GM12878 (cell line): Measurements from ENCODE around the gene HCCS. TPM values are rescaled to one million over a fixed set of nuclear protein-coding genes. Genes with fewer than 3 reads are reported as not detected.

Experiments used
- ATAC-seq: fragments of 200-7000 bp; cut with Tn5 transposase; 3 replicates; pipeline ENCODE4 v1.9.1; 2020; ENCODE audit warnings: mild to moderate bottlenecking, moderate library complexity
- BruUV-seq: library from RNA; stranded (reverse); fragments of 400-500 nt; replicated peaks from 2 replicates; lab custom pipeline; 2021; lab: Mats Ljungman, UMichigan
- CTCF ChIA-PET: fragments of 300-600 bp; sonication (Branson Sonifier 250); formaldehyde crosslinking; extraction: SDS; loops from one replicate; lab custom pipeline; 2021; ENCODE audit warnings: inconsistent platforms; lab: Yijun Ruan, JAX
- POLR2A ChIA-PET: fragments of 350-600 bp; formaldehyde crosslinking; extraction: SDS; loops from one replicate; lab custom pipeline; 2021; ENCODE audit warnings: inconsistent platforms; lab: Charles Lee
- RAD21 ChIA-PET: fragments of 300-600 bp; sonication (Branson Sonifier 250); formaldehyde crosslinking; loops from one replicate; lab custom pipeline; 2023; ENCODE audit warnings: antibody characterized with exemption; ENCODE audit not compliant: unreplicated experiment; lab: Charles Lee
- SMC1A ChIA-PET: fragments of 300-600 bp; sonication (Branson Sonifier 250); formaldehyde crosslinking; loops from one replicate; lab custom pipeline; 2023; ENCODE audit not compliant: unreplicated experiment, uncharacterized antibody; lab: Charles Lee
- DNase-seq: peaks from one replicate; pipeline ENCODE4 v3.0.0-alpha.2; 2011; ENCODE audit warnings: low read depth, low spot score
- FAIRE-seq: peaks from 3 replicates; lab custom pipeline; 2011; peaks lifted over from hg19 to GRCh38; lab: Jason Lieb, UNC
- H2AFZ ChIP-seq: 2 replicates; pipeline ENCODE4 v1.6.0; 2011; ENCODE audit warnings: low read depth, low read length, control low read depth; ENCODE audit not compliant: control insufficient read depth
- H3K27ac ChIP-seq: 2 replicates; pipeline ENCODE4 v1.5.1; 2011; ENCODE audit warnings: control low read depth; ENCODE audit not compliant: control insufficient read depth, insufficient read depth
- H3K27me3 ChIP-seq, 2 experiments: replicated peaks in 1 of 2; 2 replicates each; pipeline versions ENCODE4 v1.6.0 to v1.6.1; 2011; ENCODE audit warnings: low read length in 1 of 2; ENCODE audit not compliant: control insufficient read depth in 2 of 2, insufficient read depth in 2 of 2
- H3K36me3 ChIP-seq, 2 experiments: 2 replicates each; pipeline ENCODE4 v1.5.1; 2011; ENCODE audit warnings: low read length in 1 of 2; ENCODE audit not compliant: control insufficient read depth in 2 of 2, insufficient read depth in 2 of 2
- H3K4me1 ChIP-seq: 2 replicates; pipeline ENCODE4 v1.6.1; 2011; ENCODE audit warnings: mild to moderate bottlenecking, low read length, moderate library complexity, mixed read lengths; ENCODE audit not compliant: control insufficient read depth, insufficient read depth
- H3K4me2 ChIP-seq: 2 replicates; pipeline ENCODE4 v1.6.0; 2011; ENCODE audit warnings: control low read depth; ENCODE audit not compliant: control insufficient read depth, insufficient read depth
- H3K4me3 ChIP-seq: fragments of 200-600 bp; sonication (generic); 2 replicates; pipeline ENCODE4 v1.5.1; 2016
- H3K79me2 ChIP-seq: 2 replicates; pipeline ENCODE4 v1.6.0; 2011; ENCODE audit warnings: low read length; ENCODE audit not compliant: control insufficient read depth, insufficient read depth
- H3K9ac ChIP-seq: 2 replicates; pipeline ENCODE4 v1.8.0; 2011; ENCODE audit warnings: low read length, control low read depth, mixed read lengths; ENCODE audit not compliant: control insufficient read depth, insufficient read depth
- H3K9me3 ChIP-seq: replicated peaks from 3 replicates; pipeline ENCODE4 v1.5.1; 2011; ENCODE audit warnings: mild to moderate bottlenecking, low read length; ENCODE audit not compliant: control insufficient read depth, insufficient read depth
- H4K20me1 ChIP-seq: 2 replicates; pipeline ENCODE4 v1.6.0; 2011; ENCODE audit not compliant: control insufficient read depth, insufficient read depth
- ASH2L ChIP-seq: fragments of 300-600, 200-600 bp; sonication (generic); IDR thresholded peaks from 2 replicates; pipeline ENCODE4 v1.6.1; 2017; ENCODE audit warnings: low read depth, mild to moderate bottlenecking, borderline replicate concordance
- EP300 ChIP-seq, 2 experiments: fragments of 150-350 bp in 1 of 2; IDR thresholded peaks; 2 replicates each; pipeline ENCODE4 v1.6.1; 2011 to 2012; ENCODE audit warnings: low read depth in 2 of 2, low read length in 2 of 2, borderline replicate concordance in 1 of 2, improper control_type of control experiment in 1 of 2, inconsistent platforms in 1 of 2; ENCODE audit not compliant: control insufficient read depth in 1 of 2
- EZH2 ChIP-seq: IDR thresholded peaks from 2 replicates; pipeline ENCODE4 v1.6.1; 2012; ENCODE audit warnings: low read depth, mild to moderate bottlenecking, control low read depth, inconsistent platforms, low read length, borderline replicate concordance; ENCODE audit not compliant: control insufficient read depth
- FOXK2 ChIP-seq: fragments of 450-650 bp; IDR thresholded peaks from 2 replicates; pipeline ENCODE4 v1.6.1; 2017; ENCODE audit warnings: mild to moderate bottlenecking, moderate library complexity
- HDAC2 ChIP-seq: fragments of 200-600 bp; sonication (generic); IDR thresholded peaks from 2 replicates; pipeline ENCODE4 v1.6.1; 2017
- MEF2A ChIP-seq: IDR thresholded peaks from 2 replicates; pipeline ENCODE4 v1.6.1; 2011; ENCODE audit warnings: low read depth, mild to moderate bottlenecking, low read length, moderate library complexity; ENCODE audit not compliant: insufficient read depth
- NFYB ChIP-seq: IDR thresholded peaks from 2 replicates; pipeline ENCODE4 v1.6.1; 2011; ENCODE audit warnings: low read depth, mild to moderate bottlenecking, low read length, improper control_type of control experiment, moderate library complexity; ENCODE audit not compliant: insufficient read depth
- POLR2AphosphoS5 ChIP-seq: IDR thresholded peaks from 2 replicates; pipeline ENCODE4 v1.6.1; 2011; ENCODE audit warnings: mild to moderate bottlenecking, low read length, inconsistent platforms
- PRDM15 ChIP-seq: fragments of 450-650 bp; formaldehyde crosslinking; IDR thresholded peaks from 2 replicates; pipeline ENCODE4 v1.4.0; 2020; ENCODE audit warnings: mild to moderate bottlenecking, moderate library complexity
- RAD21 ChIP-seq: IDR thresholded peaks from 2 replicates; pipeline ENCODE4 v1.6.1; 2011; ENCODE audit warnings: mild to moderate bottlenecking, low read depth, low read length, moderate library complexity; ENCODE audit not compliant: insufficient read depth
- RELB ChIP-seq: fragments of 450-650 bp; IDR thresholded peaks from 2 replicates; pipeline ENCODE4 v1.6.1; 2017; ENCODE audit warnings: low read depth, mild to moderate bottlenecking, moderate library complexity
- ZBED1 ChIP-seq: IDR thresholded peaks from 2 replicates; pipeline ENCODE4 v1.6.1; 2016; ENCODE audit warnings: borderline replicate concordance
- ZNF217 ChIP-seq: fragments of 450-650 bp; IDR thresholded peaks from 2 replicates; pipeline ENCODE4 v1.6.1; 2017; ENCODE audit warnings: antibody characterized with exemption, mild to moderate bottlenecking
- WGBS: methylation state at CpG from one replicate; pipeline ENCODE4 v1.1.6; 2016; ENCODE audit warnings: low lambda C conversion rate; ENCODE audit not compliant: insufficient replicate concordance, insufficient coverage; ENCODE audit errors: missing lambda C conversion rate; 5-methylcytosine and 5-hydroxymethylcytosine counted together
- in situ Hi-C: fragments of 300-500 bp; cut with MboI; formaldehyde crosslinking; loops from 9 replicates; pipeline ENCODE4 v1.14.3; 2018; ENCODE audit warnings: mixed read lengths
- intact Hi-C: fragments of 100-400 bp; cut with micrococcal nuclease; formaldehyde crosslinking; loops from one replicate; pipeline ENCODE4 v1.14.2; 2022; ENCODE audit not compliant: unreplicated experiment
- polyA plus RNA-seq, 11 experiments: library from polyadenylated mRNA; depleted of rRNA in 4 of 11; unstranded in 6 of 11; stranded (reverse) in 5 of 11; fragments of >200 nt; fragmentation: Nextera tagmentation in 4 of 11; fragmentation: Illumina TruSeq in 1 of 11; extraction: Ambion mirVana in 4 of 11; extraction: Trizol in 1 of 11; gene quantifications; 1 replicate in 1 of 11; 2 replicates in 10 of 11; pipeline versions ENCODE4 v1.2.1 to v1.2.3, GENCODE V29; 2011 to 2016; ENCODE audit warnings: inconsistent platforms in 2 of 11, missing spikeins in 2 of 11, low read depth in 1 of 11
- total RNA-seq, 4 experiments: library from RNA; depleted of rRNA in 3 of 4; stranded (reverse); fragments of >200 nt in 3 of 4; fragmentation: Illumina TruSeq in 1 of 4; extraction: Trizol in 1 of 4; gene quantifications; 2 replicates each; pipeline versions ENCODE4 v1.2.1 to v1.2.3, GENCODE V29; 2013 to 2021

HCCS gene
- total and polyA plus RNA-seq, 10 of the 15 experiments (the other 5 are each of a cell fraction or from before 2014, with no cell fraction given): 11.8 to 69.6 (median 36.9) TPM

DNA sequence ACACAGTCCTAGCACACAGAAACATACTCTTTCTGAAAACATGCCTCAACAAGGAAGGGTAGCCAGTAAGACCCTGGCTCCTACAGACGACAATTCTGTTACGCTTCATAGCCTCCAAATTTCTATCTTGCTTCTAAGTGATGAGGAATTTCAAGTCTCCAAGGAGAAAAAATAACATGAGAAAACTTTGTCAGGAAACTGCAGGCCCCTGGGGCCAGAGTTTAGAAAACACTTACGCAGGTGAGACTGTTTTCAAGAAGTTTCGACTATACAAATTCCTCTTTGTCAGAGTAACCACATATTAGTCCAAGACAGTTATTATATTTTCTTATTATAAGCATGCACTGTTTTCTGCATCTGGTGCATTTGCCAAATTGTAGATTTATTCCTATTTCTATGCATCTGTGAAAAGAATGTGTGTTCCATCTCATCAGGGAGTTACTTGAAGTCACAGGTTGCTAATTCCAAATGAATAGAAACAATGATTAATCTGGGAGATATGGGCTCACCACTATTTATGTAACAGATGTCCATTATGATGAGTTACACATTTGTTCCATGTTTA lies 30.3 kb upstream of the HCCS start:
- ChIA-PET CTCF (no interaction called here), POLR2A (no interaction called here), SMC1A (no interaction called here), RAD21 (no interaction called here)
- ATAC-seq (no peak), DNase-seq (no peak), FAIRE-seq (no peak)
- H3K79me2 ChIP-seq: no peaks in the 10 kb centered on the region
- no peaks in the 10 kb centered on the region for H3K4me1 ChIP-seq
- no peak overlapping the region for H3K9ac ChIP-seq
- BruUV-seq: no TSS peak
- no peaks in the 10 kb centered on the region for H3K36me3 ChIP-seq
- WGBS: 59% methylated on average over 4 of the region's 4 CpGs
- no peaks in the 10 kb centered on the region for H3K9me3 ChIP-seq
- H2AFZ ChIP-seq: no peak overlapping the region
- TF ChIP-seq EZH2 (no peak), FOXK2 (no peak)
- H3K4me3 ChIP-seq: no peak overlapping the region
- H3K27me3 ChIP-seq: no peaks in the 10 kb centered on the region
- H3K27ac ChIP-seq: no peak overlapping the region
- no peak overlapping the region for H3K4me2 ChIP-seq
- no peaks in the 10 kb centered on the region for H4K20me1 ChIP-seq
- in situ Hi-C loops: no loop called here
- intact Hi-C loops: no loop called here

DNA sequence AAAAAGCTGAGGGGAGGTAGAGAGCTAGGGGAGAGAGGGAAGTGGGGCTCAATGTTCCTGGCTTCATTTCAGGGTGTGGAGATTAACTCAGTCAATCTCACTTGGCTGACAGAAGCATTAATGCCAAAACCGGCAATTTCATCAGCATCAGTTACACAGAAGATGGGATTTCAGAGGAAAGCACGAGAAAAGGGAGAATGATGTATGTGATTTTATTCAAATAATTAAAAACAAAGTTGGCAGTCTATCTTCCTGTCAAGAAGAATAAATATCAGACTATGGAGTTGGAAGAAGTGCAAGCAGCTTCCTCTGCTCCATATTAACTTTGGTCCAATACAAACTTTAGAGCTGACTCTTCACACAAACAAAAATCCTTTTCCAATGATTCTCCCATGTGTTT lies 29.6 kb upstream of the HCCS start:
- ChIA-PET POLR2A (no interaction called here), CTCF (no interaction called here), SMC1A (no interaction called here), RAD21 (no interaction called here)
- FAIRE-seq (no peak), ATAC-seq (no peak), DNase-seq (no peak)
- Histone ChIP-seq H3K27ac (no peak overlapping the region), H3K27me3 (no peaks in the 10 kb centered on the region), H4K20me1 (no peaks in the 10 kb centered on the region), H3K79me2 (no peaks in the 10 kb centered on the region), H3K9me3 (no peaks in the 10 kb centered on the region), H3K4me3 (no peak overlapping the region), H2AFZ (no peak overlapping the region), H3K4me1 (no peaks in the 10 kb centered on the region), H3K9ac (no peak overlapping the region), H3K36me3 (no peaks in the 10 kb centered on the region), H3K4me2 (no peak overlapping the region)
- no TSS peak for BruUV-seq
- intact Hi-C loops (no loop called here), in situ Hi-C loops (no loop called here)
- 17% methylated on average over 2 of the region's 2 CpGs for WGBS
- TF ChIP-seq PRDM15 (CRISPR knock-in tag) (no peak), HDAC2 (no peak), ASH2L (no peak), ZNF217 (no peak), POLR2AphosphoS5 (no peak), MEF2A (no peak), RAD21 (no peak), RELB (no peak), NFYB (no peak), EP300 (IDR thresholded peaks at IDR 0.05; ENCODE audit: borderline replicate concordance in 1 of 2, control insufficient read depth in 1 of 2, low read depth in 2 of 2, low read length in 2 of 2) (no peak), ZBED1 (no peak)
